Breast epithelium (tissue), 3 donors: ENCODE results near the gene AKT3.

Experiments used
- CTCF ChIP-seq, 3 donors: fragments of 450-650 bp; IDR thresholded peaks; one replicate each; pipeline ENCODE4 v1.5.1; 2016 to 2017; ENCODE audit warnings: antibody characterized with exemption in 3 of 3, mild to moderate bottlenecking in 3 of 3, moderate library complexity in 3 of 3
- POLR2A ChIP-seq: fragments of 450-650 bp; IDR thresholded peaks from one replicate; pipeline ENCODE4 v1.6.1; 2016; ENCODE audit warnings: antibody characterized with exemption, mild to moderate bottlenecking, moderate library complexity
- POLR2AphosphoS5 ChIP-seq, 3 donors: sonication (generic); formaldehyde crosslinking; IDR thresholded peaks; one replicate each; pipeline ENCODE4 v1.6.1; 2017; ENCODE audit warnings: antibody characterized with exemption in 3 of 3

- TF ChIP-seq CTCF (IDR thresholded peaks at IDR 0.05) (no peak), POLR2A (no peak), POLR2AphosphoS5 (IDR thresholded peaks at IDR 0.05) (peak in 2 of 3 donors; percentile 50 to 68)
These were observed 1.1 kb downstream of the AKT3 start for GRCh38 chr1:243848858-243849420.
